Breast epithelium (tissue), 4 donors: ENCODE data around the gene IL22RA2. TPM values are rescaled to one million over a fixed set of nuclear protein-coding genes. Genes with fewer than 3 reads are reported as not detected.

ENCODE experiments used
- DNase-seq, 2 donors: peaks; one replicate each; pipeline ENCODE4 v3.0.0-alpha.2; 2019; ENCODE audit warnings: low spot score in 2 of 2
- H3K27ac ChIP-seq, 2 donors: fragments of 200-600 bp; sonication (generic) in 1 of 2; one replicate each; pipeline ENCODE4 v1.5.1; 2016 to 2019; ENCODE audit warnings: mild to moderate bottlenecking in 1 of 2
- H3K27me3 ChIP-seq, 2 donors: fragments of 200-600 bp; sonication (generic) in 1 of 2; one replicate each; pipeline versions ENCODE4 v1.5.1 to v1.6.0; 2017 to 2019; ENCODE audit warnings: control low read depth in 1 of 2, mild to moderate bottlenecking in 1 of 2
- H3K36me3 ChIP-seq: fragments of 200-600 bp; one replicate; pipeline ENCODE4 v1.5.1; 2019
- H3K4me1 ChIP-seq, 2 donors: fragments of 200-600 bp; sonication (generic); one replicate each; pipeline ENCODE4 v1.5.1; 2016 to 2019; ENCODE audit warnings: control low read depth in 1 of 2
- H3K4me3 ChIP-seq, 3 donors: fragments of 200-600 bp; sonication (generic); 1 replicate in 2 of 3; 2 replicates in 1 of 3; pipeline ENCODE4 v1.5.1; 2016 to 2019; ENCODE audit warnings: mild to moderate bottlenecking in 3 of 3, moderate library complexity in 2 of 3
- H3K9me3 ChIP-seq, 2 donors: fragments of 200-600 bp; sonication (generic) in 1 of 2; one replicate each; pipeline ENCODE4 v1.5.1; 2016 to 2019; ENCODE audit warnings: control low read depth in 1 of 2
- POLR2A ChIP-seq: fragments of 450-650 bp; IDR thresholded peaks from one replicate; pipeline ENCODE4 v1.6.1; 2016; ENCODE audit warnings: antibody characterized with exemption, mild to moderate bottlenecking, moderate library complexity
- POLR2AphosphoS5 ChIP-seq, 3 donors: sonication (generic); formaldehyde crosslinking; IDR thresholded peaks; one replicate each; pipeline ENCODE4 v1.6.1; 2017; ENCODE audit warnings: antibody characterized with exemption in 3 of 3
- intact Hi-C: fragments of 100-400 bp; cut with DNase I; formaldehyde crosslinking; loops from one replicate; pipeline ENCODE4 v1.15.1; 2023; ENCODE audit warnings: low total_unique reads
- total RNA-seq, 3 donors: library from RNA; depleted of rRNA; stranded (reverse); fragments of >200 nt; gene quantifications; one replicate each; pipeline ENCODE4 v1.1.0, GENCODE V29; 2016
- TF ChIP-seq, protein P1 (sequence below), 3 donors: fragments of 450-650 bp; IDR thresholded peaks; one replicate each; pipeline ENCODE4 v1.5.1; 2016 to 2017; ENCODE audit warnings: antibody characterized with exemption in 3 of 3, mild to moderate bottlenecking in 3 of 3, moderate library complexity in 3 of 3

Gene IL22RA2
- total RNA-seq, 3 donors from 2014 or later, result 0.15 TPM; not detected in 2

DNA sequence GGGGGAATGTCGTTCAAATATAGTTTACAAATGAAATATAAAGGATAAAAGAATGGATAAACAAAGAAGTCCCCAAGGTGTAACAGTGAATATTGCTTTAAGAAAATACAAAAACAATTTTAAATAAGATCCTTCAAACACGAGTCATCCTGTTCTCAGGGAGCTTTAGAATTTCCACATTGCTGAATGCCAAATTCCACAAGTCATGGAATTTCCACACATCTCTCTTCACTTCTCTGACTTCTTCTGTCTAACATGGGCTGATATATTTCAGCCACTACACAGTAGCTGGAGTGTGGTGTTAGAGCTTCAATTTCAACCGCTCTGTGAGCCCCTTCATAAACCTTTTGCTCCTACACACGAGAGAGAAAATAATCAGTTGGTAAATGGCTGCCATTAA lies 28.0 kb downstream of the IL22RA2 start:
- intact Hi-C loops, result no loop called here
- DNase-seq, result no peak
- H3K27ac ChIP-seq, result no peak overlapping the region
- no peaks in the 10 kb centered on the region for H3K36me3 ChIP-seq
- H3K27me3 ChIP-seq, result no peaks in the 10 kb centered on the region
- no peaks in the 10 kb centered on the region for H3K9me3 ChIP-seq
- TF ChIP-seq POLR2AphosphoS5 (IDR thresholded peaks at IDR 0.05) (no peak), POLR2A (no peak)
- TF ChIP-seq, protein P1, sequence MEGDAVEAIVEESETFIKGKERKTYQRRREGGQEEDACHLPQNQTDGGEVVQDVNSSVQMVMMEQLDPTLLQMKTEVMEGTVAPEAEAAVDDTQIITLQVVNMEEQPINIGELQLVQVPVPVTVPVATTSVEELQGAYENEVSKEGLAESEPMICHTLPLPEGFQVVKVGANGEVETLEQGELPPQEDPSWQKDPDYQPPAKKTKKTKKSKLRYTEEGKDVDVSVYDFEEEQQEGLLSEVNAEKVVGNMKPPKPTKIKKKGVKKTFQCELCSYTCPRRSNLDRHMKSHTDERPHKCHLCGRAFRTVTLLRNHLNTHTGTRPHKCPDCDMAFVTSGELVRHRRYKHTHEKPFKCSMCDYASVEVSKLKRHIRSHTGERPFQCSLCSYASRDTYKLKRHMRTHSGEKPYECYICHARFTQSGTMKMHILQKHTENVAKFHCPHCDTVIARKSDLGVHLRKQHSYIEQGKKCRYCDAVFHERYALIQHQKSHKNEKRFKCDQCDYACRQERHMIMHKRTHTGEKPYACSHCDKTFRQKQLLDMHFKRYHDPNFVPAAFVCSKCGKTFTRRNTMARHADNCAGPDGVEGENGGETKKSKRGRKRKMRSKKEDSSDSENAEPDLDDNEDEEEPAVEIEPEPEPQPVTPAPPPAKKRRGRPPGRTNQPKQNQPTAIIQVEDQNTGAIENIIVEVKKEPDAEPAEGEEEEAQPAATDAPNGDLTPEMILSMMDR (IDR thresholded peaks at IDR 0.05), result no peak
- no peak overlapping the region for H3K4me3 ChIP-seq
- no peaks in the 10 kb centered on the region for H3K4me1 ChIP-seq

- no peaks in the 10 kb centered on the region for H3K27me3 ChIP-seq
- H3K9me3 ChIP-seq, result peaks cover 0 to 3% of the 10 kb centered on the region in 2 donors
- H3K4me1 ChIP-seq, result no peaks in the 10 kb centered on the region
- DNase-seq, result no peak
- intact Hi-C loops, result no loop called here
- H3K27ac ChIP-seq, result no peak overlapping the region
- TF ChIP-seq POLR2AphosphoS5 (IDR thresholded peaks at IDR 0.05) (no peak), POLR2A (no peak)
- TF ChIP-seq, protein P1 (IDR thresholded peaks at IDR 0.05), result no peak
- no peak overlapping the region for H3K4me3 ChIP-seq
- H3K36me3 ChIP-seq, result no peaks in the 10 kb centered on the region
Measured at GRCh38 chr6:137136065-137136464, 37.4 kb downstream of the IL22RA2 start.

GRCh38 chr6:137134483-137134882 lies 39.0 kb downstream of the IL22RA2 start:
- TF ChIP-seq POLR2AphosphoS5 (IDR thresholded peaks at IDR 0.05), result no peak
- TF ChIP-seq POLR2A, result no peak
- TF ChIP-seq, protein P1 (IDR thresholded peaks at IDR 0.05), result no peak
- no peak overlapping the region for H3K4me3 ChIP-seq

GRCh38 chr6:137133122-137133521 lies 40.3 kb downstream of the IL22RA2 start:
- H3K4me1 ChIP-seq, result no peaks in the 10 kb centered on the region
- DNase-seq, result no peak
- H3K27me3 ChIP-seq, result no peaks in the 10 kb centered on the region
- TF ChIP-seq, protein P1 (IDR thresholded peaks at IDR 0.05), result no peak
- TF ChIP-seq POLR2AphosphoS5 (IDR thresholded peaks at IDR 0.05), result no peak
- TF ChIP-seq POLR2A, result no peak
- no peaks in the 10 kb centered on the region for H3K36me3 ChIP-seq
- H3K27ac ChIP-seq, result no peak overlapping the region
- intact Hi-C loops, result no loop called here
- no peak overlapping the region for H3K4me3 ChIP-seq
- H3K9me3 ChIP-seq, result peaks cover 0 to 3% of the 10 kb centered on the region in 2 donors

More at GRCh38 chr6:137134483-137134882, 39.0 kb downstream of the IL22RA2 start:
- intact Hi-C loops, result no loop called here
- Histone ChIP-seq H3K36me3 (no peaks in the 10 kb centered on the region), H3K27me3 (no peaks in the 10 kb centered on the region), H3K9me3 (peaks cover 0 to 3% of the 10 kb centered on the region in 2 donors), H3K4me1 (no peaks in the 10 kb centered on the region), H3K27ac (no peak overlapping the region)
- DNase-seq, result no peak

DNA sequence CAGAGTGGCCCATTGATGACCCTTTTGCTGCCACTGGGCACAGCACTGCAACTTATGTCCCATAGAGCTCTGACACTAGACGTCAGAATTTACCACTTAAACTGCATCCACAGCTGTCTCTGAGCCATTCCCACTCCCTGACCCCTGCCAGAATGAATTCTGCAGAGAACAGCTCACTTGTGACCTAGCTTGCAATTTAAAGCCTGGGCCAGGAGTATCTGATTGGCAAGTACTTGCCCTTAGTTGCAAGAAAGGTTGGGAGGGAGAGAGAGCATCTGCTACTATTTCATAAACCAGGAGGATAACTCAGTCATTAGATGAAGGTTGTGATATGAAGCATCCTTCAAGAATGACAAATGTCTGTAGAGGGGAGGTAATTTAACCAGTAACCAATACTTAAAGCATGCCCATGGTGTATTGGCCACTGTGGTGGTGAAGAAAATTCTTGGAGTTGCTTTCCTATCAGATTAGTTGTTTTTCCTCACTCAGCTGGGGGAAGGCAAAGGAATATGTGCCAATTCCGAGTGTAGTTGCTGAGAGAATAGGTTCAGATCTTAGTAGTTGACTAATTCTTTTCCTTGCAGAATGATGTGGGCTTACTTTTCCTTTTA lies 46.5 kb downstream of the IL22RA2 start:
- no peak overlapping the region for H3K27ac ChIP-seq
- no peaks in the 10 kb centered on the region for H3K9me3 ChIP-seq
- no peak for TF ChIP-seq POLR2AphosphoS5 (IDR thresholded peaks at IDR 0.05)
- TF ChIP-seq, protein P1 (IDR thresholded peaks at IDR 0.05), result no peak
- TF ChIP-seq POLR2A, result no peak
- intact Hi-C loops, result no loop called here
- H3K4me1 ChIP-seq, result no peaks in the 10 kb centered on the region
- DNase-seq, result no peak
- H3K36me3 ChIP-seq, result no peaks in the 10 kb centered on the region
- H3K27me3 ChIP-seq, result no peaks in the 10 kb centered on the region
- no peak overlapping the region for H3K4me3 ChIP-seq
